ENCODE results near the gene RPL32. TPM values are rescaled to one million over a fixed set of nuclear protein-coding genes. Genes with fewer than 3 reads are reported as not detected.

RPL32 gene
- total RNA-seq, 1 donor from 2014 or later: 3,423 TPM

DNA sequence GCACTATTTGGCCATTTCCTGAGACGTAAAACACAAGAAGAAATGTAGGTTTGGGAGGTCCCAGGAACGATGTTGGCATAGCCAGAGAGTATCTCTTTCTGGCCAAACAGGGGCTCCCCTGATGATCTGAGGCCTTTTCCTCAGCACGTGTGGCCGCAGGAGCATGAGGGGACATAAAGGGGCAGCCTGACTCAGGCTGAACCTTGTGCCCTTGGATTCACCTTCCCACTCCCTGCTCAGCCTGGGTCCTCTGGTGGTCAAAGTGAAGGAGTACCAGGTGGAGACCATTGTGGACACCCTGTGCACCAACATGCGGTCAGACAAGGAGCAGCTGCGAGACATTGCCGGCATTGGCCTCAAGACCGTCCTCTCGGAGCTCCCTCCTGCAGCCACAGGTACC, 34.3 kb downstream of the RPL32 start:
- TF ChIP-seq, protein P1, sequence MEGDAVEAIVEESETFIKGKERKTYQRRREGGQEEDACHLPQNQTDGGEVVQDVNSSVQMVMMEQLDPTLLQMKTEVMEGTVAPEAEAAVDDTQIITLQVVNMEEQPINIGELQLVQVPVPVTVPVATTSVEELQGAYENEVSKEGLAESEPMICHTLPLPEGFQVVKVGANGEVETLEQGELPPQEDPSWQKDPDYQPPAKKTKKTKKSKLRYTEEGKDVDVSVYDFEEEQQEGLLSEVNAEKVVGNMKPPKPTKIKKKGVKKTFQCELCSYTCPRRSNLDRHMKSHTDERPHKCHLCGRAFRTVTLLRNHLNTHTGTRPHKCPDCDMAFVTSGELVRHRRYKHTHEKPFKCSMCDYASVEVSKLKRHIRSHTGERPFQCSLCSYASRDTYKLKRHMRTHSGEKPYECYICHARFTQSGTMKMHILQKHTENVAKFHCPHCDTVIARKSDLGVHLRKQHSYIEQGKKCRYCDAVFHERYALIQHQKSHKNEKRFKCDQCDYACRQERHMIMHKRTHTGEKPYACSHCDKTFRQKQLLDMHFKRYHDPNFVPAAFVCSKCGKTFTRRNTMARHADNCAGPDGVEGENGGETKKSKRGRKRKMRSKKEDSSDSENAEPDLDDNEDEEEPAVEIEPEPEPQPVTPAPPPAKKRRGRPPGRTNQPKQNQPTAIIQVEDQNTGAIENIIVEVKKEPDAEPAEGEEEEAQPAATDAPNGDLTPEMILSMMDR (IDR thresholded peaks at IDR 0.05; ENCODE audit: insufficient read depth, low read length, poor library complexity, severe bottlenecking): no peak
- DNase-seq (ENCODE audit: low read depth): no peak
- no peaks in the 10 kb centered on the region for H3K36me3 ChIP-seq (ENCODE audit: control insufficient read depth, insufficient read depth, low read length)
- H3K4me3 ChIP-seq (ENCODE audit: low read depth, low read length): no peak overlapping the region
- no peaks in the 10 kb centered on the region for H3K27me3 ChIP-seq (ENCODE audit: control insufficient read depth, insufficient read depth, low read length)

DNA sequence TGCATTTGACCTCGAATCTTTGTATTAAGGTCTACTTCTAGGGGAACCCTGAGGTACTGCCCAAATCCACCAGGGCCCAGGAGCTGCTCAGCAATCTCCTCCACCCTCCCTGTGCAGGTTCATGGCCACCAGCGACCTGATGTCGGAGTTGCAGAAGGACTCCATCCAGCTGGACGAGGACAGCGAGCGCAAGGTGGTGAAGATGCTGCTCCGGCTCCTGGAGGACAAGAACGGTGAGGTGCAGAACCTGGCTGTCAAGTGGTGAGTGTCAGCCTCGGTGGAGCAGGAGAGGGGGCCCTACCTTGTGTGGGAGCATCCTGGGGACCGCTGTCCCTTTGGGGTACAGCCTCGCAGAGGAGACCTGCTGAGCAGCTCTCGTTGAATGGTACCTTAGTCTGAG, 38.0 kb downstream of the RPL32 start:
- H3K27me3 ChIP-seq (ENCODE audit: control insufficient read depth, insufficient read depth, low read length): no peaks in the 10 kb centered on the region
- no peaks in the 10 kb centered on the region for H3K36me3 ChIP-seq (ENCODE audit: control insufficient read depth, insufficient read depth, low read length)
- H3K4me3 ChIP-seq (ENCODE audit: low read depth, low read length): no peak overlapping the region
- TF ChIP-seq, protein P1 (IDR thresholded peaks at IDR 0.05; ENCODE audit: insufficient read depth, low read length, poor library complexity, severe bottlenecking): no peak
- DNase-seq (ENCODE audit: low read depth): no peak

DNA sequence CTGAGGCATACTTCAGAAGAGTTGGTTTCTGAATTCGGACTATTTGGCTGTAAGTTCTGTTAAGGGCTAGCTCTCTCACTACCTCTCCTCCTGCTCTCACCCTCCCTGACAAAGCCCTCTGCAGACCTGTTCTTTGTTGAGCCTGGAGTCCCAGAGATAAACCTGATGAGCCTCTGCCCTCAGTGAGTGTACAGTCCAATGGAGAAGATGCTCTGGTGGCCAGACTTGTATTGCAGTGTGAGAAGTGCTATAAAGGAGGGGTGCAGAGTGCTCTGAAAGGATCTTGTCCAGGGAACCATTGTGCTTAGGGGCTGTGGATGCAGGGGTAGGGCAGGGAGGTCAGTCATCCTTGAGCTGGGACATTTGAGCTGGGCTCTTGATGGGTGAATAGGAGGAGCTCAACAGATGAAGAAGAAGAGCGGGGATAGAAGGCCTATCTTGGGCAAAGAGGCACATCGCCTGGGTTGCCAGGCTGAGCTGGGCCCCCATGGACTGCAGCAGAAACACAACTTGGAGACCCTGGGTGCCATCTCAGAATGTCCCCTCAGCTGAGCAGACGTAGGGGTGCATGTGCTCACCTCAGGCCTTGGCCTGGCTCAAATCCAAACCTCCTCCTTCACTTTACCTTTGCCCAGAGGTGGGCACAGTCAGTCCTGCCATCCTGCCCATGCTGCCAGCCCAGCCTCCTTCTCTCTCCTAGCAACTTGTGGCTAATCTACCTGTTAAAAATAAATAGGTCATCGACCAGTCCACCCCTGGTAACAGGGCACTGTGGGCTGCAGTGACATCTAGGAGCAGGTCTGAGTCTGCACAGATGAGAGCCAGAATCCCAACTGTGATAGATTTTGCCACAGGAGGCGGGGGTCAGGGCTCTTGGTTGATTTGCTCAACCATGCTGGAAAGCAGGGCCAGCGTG, 41.6 kb downstream of the RPL32 start:
- no peak for DNase-seq (ENCODE audit: low read depth)
- no peaks in the 10 kb centered on the region for H3K27me3 ChIP-seq (ENCODE audit: control insufficient read depth, insufficient read depth, low read length)

GRCh38 chr3:12798559-12799179, 42.7 kb downstream of the RPL32 start:
- Histone ChIP-seq H3K36me3 (ENCODE audit: control insufficient read depth, insufficient read depth, low read length) (no peaks in the 10 kb centered on the region), H3K4me3 (ENCODE audit: low read depth, low read length) (no peak overlapping the region), H3K27me3 (ENCODE audit: control insufficient read depth, insufficient read depth, low read length) (no peaks in the 10 kb centered on the region)
- TF ChIP-seq, protein P1 (IDR thresholded peaks at IDR 0.05; ENCODE audit: insufficient read depth, low read length, poor library complexity, severe bottlenecking): no peak
- DNase-seq (ENCODE audit: low read depth): no peak

More for the DNA sequence above, 41.6 kb downstream of the RPL32 start:
- H3K4me3 ChIP-seq (ENCODE audit: low read depth, low read length): no peak overlapping the region
- TF ChIP-seq, protein P1 (IDR thresholded peaks at IDR 0.05; ENCODE audit: insufficient read depth, low read length, poor library complexity, severe bottlenecking): no peak
- no peaks in the 10 kb centered on the region for H3K36me3 ChIP-seq (ENCODE audit: control insufficient read depth, insufficient read depth, low read length)

DNA sequence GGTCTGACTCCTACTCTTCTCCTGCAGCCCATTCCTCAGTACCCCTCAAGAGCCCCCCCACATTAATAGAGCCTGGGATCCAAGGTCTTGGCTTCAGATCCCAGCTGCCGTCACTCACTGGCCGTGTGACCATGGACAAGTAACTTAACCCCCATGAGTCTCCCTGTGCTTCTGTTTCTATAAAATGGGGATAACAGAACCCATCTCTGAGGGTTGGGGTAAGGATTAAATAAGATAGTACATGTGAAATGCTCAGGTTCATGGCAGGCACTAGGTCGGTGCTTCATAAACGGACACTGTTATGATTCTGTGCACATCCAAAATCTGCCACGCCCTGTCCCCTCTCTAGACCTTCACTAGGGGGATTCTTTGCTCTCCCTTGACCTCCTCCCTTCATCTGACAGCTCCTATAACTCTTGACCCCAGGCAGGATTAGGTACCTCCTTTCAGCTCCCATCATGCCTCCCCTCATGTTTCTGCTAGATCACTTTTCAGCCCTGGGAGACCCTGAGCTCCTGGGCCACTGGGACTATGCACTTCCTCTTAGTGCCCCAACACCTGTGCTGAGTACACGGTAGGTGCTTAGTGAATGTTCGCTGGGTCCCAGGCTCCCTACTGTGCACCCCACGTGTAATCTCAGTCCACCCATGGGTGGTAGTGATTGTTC, 43.3 kb downstream of the RPL32 start:
- H3K27me3 ChIP-seq (ENCODE audit: control insufficient read depth, insufficient read depth, low read length): no peaks in the 10 kb centered on the region
- H3K4me3 ChIP-seq (ENCODE audit: low read depth, low read length): no peak overlapping the region
- DNase-seq (ENCODE audit: low read depth): no peak
- no peaks in the 10 kb centered on the region for H3K36me3 ChIP-seq (ENCODE audit: control insufficient read depth, insufficient read depth, low read length)
- TF ChIP-seq, protein P1 (IDR thresholded peaks at IDR 0.05; ENCODE audit: insufficient read depth, low read length, poor library complexity, severe bottlenecking): no peak
